H1 (cell line): ENCODE measurements around the gene PTPRD. TPM values are rescaled to one million over a fixed set of nuclear protein-coding genes. Genes with fewer than 3 reads are reported as not detected.

Source experiments
- CTCF ChIA-PET: fragments of 300-600 bp; sonication (Branson Sonifier 250); formaldehyde crosslinking; loops from one replicate; lab custom pipeline; 2021; ENCODE audit not compliant: partially characterized antibody; lab: Charles Lee
- POLR2A ChIA-PET: fragments of 300-600 bp; sonication (Branson Sonifier 250); formaldehyde crosslinking; loops from one replicate; lab custom pipeline; 2021; ENCODE audit warnings: inconsistent platforms; ENCODE audit not compliant: partially characterized antibody; lab: Charles Lee
- DNase-seq, 2 experiments: peaks; one replicate each; pipeline versions ENCODE4 v3.0.0 to v3.0.0-alpha.2; 2010 to 2022; ENCODE audit warnings: low spot score in 2 of 2, low read depth in 1 of 2, mixed read lengths in 1 of 2
- FAIRE-seq: peaks from 2 replicates; lab custom pipeline; 2011; peaks lifted over from hg19 to GRCh38; lab: Jason Lieb, UNC
- H2AFZ ChIP-seq: 2 replicates; pipeline ENCODE4 v1.8.1; 2012; ENCODE audit warnings: low read length, inconsistent platforms
- H2AK5ac ChIP-seq: 2 replicates; pipeline ENCODE4 v1.6.1; 2013; ENCODE audit warnings: low read depth, low read length
- H2BK120ac ChIP-seq: replicated peaks from 2 replicates; pipeline ENCODE3; 2013; ENCODE audit warnings: low read depth, low read length, inconsistent platforms
- H2BK12ac ChIP-seq: 2 replicates; pipeline ENCODE4 v1.6.1; 2013; ENCODE audit warnings: low read depth, low read length
- H2BK15ac ChIP-seq: 2 replicates; pipeline ENCODE4 v1.6.1; 2013; ENCODE audit warnings: low read length
- H2BK20ac ChIP-seq: 2 replicates; pipeline ENCODE4 v1.6.1; 2013; ENCODE audit warnings: low read length
- H2BK5ac ChIP-seq: 2 replicates; pipeline ENCODE4 v1.6.1; 2013; ENCODE audit warnings: low read depth, low read length
- H3K14ac ChIP-seq: 2 replicates; pipeline ENCODE4 v1.6.1; 2013; ENCODE audit warnings: inconsistent platforms; ENCODE audit not compliant: insufficient read length
- H3K18ac ChIP-seq: 2 replicates; pipeline ENCODE4 v1.6.1; 2013; ENCODE audit warnings: low read length; ENCODE audit errors: extremely low read depth
- H3K23ac ChIP-seq: 2 replicates; pipeline ENCODE4 v1.6.1; 2013; ENCODE audit warnings: inconsistent platforms; ENCODE audit not compliant: insufficient read length
- H3K23me2 ChIP-seq: 2 replicates; pipeline ENCODE4 v1.6.1; 2013; ENCODE audit warnings: low read depth, low read length
- H3K27ac ChIP-seq: 2 replicates; pipeline ENCODE4 v1.6.1; 2011; ENCODE audit warnings: low read depth, low read length, inconsistent platforms
- H3K27me3 ChIP-seq, 4 experiments: replicated peaks in 1 of 4; 1 replicate in 1 of 4; 2 replicates in 3 of 4; pipeline versions ENCODE4 v1.6.1 to v1.8.1; 2011 to 2013; ENCODE audit warnings: low read length in 3 of 4, mild to moderate bottlenecking in 3 of 4, inconsistent platforms in 2 of 4, mixed read lengths in 2 of 4, moderate library complexity in 1 of 4; ENCODE audit not compliant: control insufficient read depth in 3 of 4, insufficient read depth in 3 of 4; ENCODE audit errors: extremely low read depth in 1 of 4
- H3K36me3 ChIP-seq, 4 experiments: 2 replicates each; pipeline versions ENCODE4 v1.6.1 to v1.8.1; 2011 to 2013; ENCODE audit warnings: mild to moderate bottlenecking in 4 of 4, low read length in 3 of 4, moderate library complexity in 2 of 4, control low read depth in 1 of 4, inconsistent platforms in 1 of 4; ENCODE audit not compliant: insufficient read depth in 4 of 4, control insufficient read depth in 2 of 4
- H3K4ac ChIP-seq: replicated peaks from 2 replicates; pipeline ENCODE3; 2013; ENCODE audit warnings: low read length, low read depth, mixed read lengths, inconsistent platforms; ENCODE audit not compliant: insufficient read length
- H3K4me1 ChIP-seq, 4 experiments: replicated peaks in 1 of 4; 1 replicate in 1 of 4; 2 replicates in 3 of 4; pipeline versions ENCODE4 v1.6.1 to v1.8.1; 2011 to 2013; ENCODE audit warnings: low read length in 3 of 4, inconsistent platforms in 2 of 4, mixed read lengths in 1 of 4; ENCODE audit not compliant: insufficient read depth in 4 of 4, control insufficient read depth in 3 of 4
- H3K4me2 ChIP-seq, 2 experiments: 2 replicates each; pipeline versions ENCODE4 v1.6.1 to v1.8.1; 2011 to 2013; ENCODE audit warnings: low read depth in 2 of 2, low read length in 2 of 2, control low read depth in 1 of 2, inconsistent platforms in 1 of 2, mild to moderate bottlenecking in 1 of 2; ENCODE audit not compliant: insufficient read depth in 1 of 2
- H3K4me3 ChIP-seq, 4 experiments: fragments of 200-600, 300-600 bp in 1 of 4; sonication (generic), shearing (Covaris generic), sonication (Bioruptor Twin) in 1 of 4; 2 replicates each; pipeline versions ENCODE4 v1.5.1 to v1.8.1; 2011 to 2016; ENCODE audit warnings: low read length in 4 of 4, low read depth in 3 of 4, control low read depth in 2 of 4, inconsistent platforms in 2 of 4, mild to moderate bottlenecking in 2 of 4, mixed read lengths in 1 of 4, moderate library complexity in 1 of 4; ENCODE audit not compliant: insufficient read depth in 2 of 4; ENCODE audit errors: extremely low read depth in 1 of 4
- H3K56ac ChIP-seq: replicated peaks from 2 replicates; pipeline ENCODE3; 2013; ENCODE audit warnings: low read depth, mild to moderate bottlenecking, mixed read lengths, low read length, inconsistent platforms; ENCODE audit not compliant: insufficient read length
- H3K79me1 ChIP-seq: 2 replicates; pipeline ENCODE4 v1.6.1; 2013; ENCODE audit warnings: low read depth, low read length, control low read depth
- H3K79me2 ChIP-seq, 2 experiments: 2 replicates each; pipeline versions ENCODE4 v1.6.1 to v1.8.1; 2012 to 2013; ENCODE audit warnings: low read length in 2 of 2, mild to moderate bottlenecking in 2 of 2, inconsistent platforms in 1 of 2; ENCODE audit not compliant: insufficient read depth in 2 of 2, control insufficient read depth in 1 of 2
- H3K9ac ChIP-seq, 4 experiments: replicated peaks in 1 of 4; 1 replicate in 1 of 4; 2 replicates in 3 of 4; pipeline versions ENCODE4 v1.6.1 to v1.8.1; 2011 to 2013; ENCODE audit warnings: low read depth in 3 of 4, low read length in 3 of 4, control low read depth in 2 of 4, mild to moderate bottlenecking in 2 of 4, moderate library complexity in 2 of 4, inconsistent platforms in 1 of 4; ENCODE audit errors: extremely low read depth in 1 of 4
- H3K9me3 ChIP-seq, 2 experiments: 2 replicates each; pipeline versions ENCODE4 v1.6.1 to v1.8.1; 2012 to 2013; ENCODE audit warnings: mild to moderate bottlenecking in 2 of 2, moderate library complexity in 2 of 2, control low read depth in 1 of 2, inconsistent platforms in 1 of 2, low read depth in 1 of 2, low read length in 1 of 2, mixed read lengths in 1 of 2; ENCODE audit not compliant: insufficient read depth in 2 of 2
- H4K20me1 ChIP-seq, 2 experiments: replicated peaks in 1 of 2; 2 replicates each; pipeline versions ENCODE3 to v1.8.1; 2011 to 2013; ENCODE audit warnings: inconsistent platforms in 2 of 2, low read length in 2 of 2, mild to moderate bottlenecking in 1 of 2; ENCODE audit not compliant: insufficient read depth in 2 of 2, control insufficient read depth in 1 of 2
- H4K5ac ChIP-seq: 2 replicates; pipeline ENCODE4 v1.6.1; 2013; ENCODE audit warnings: low read length, low read depth, mixed read lengths, inconsistent platforms; ENCODE audit not compliant: insufficient read length
- H4K8ac ChIP-seq: 2 replicates; pipeline ENCODE4 v1.8.0; 2013; ENCODE audit warnings: mild to moderate bottlenecking, moderate library complexity, low read length, inconsistent platforms; ENCODE audit not compliant: insufficient read depth; ENCODE audit errors: extremely low read depth
- H4K91ac ChIP-seq: replicated peaks from 2 replicates; pipeline ENCODE3; 2013; ENCODE audit warnings: low read length, mixed read lengths, inconsistent platforms; ENCODE audit not compliant: insufficient read length
- BACH1 ChIP-seq: IDR thresholded peaks from 2 replicates; pipeline ENCODE4 v1.6.1; 2012; ENCODE audit warnings: low read length, improper control_type of control experiment
- EZH2 ChIP-seq: fragments of 200-600 bp; sonication (generic); IDR thresholded peaks from 2 replicates; pipeline ENCODE4 v1.7.1; 2012; ENCODE audit warnings: low read depth, mild to moderate bottlenecking, moderate library complexity, low read length, inconsistent platforms; ENCODE audit not compliant: severe bottlenecking
- KDM1A ChIP-seq: fragments of 200-600, 300-600 bp; sonication (generic); IDR thresholded peaks from 2 replicates; pipeline ENCODE4 v1.7.1; 2016; ENCODE audit warnings: mild to moderate bottlenecking, low read length, borderline replicate concordance
- KDM4A ChIP-seq: IDR thresholded peaks from one replicate; pipeline ENCODE4 v1.7.1; 2012; ENCODE audit warnings: low read depth, mild to moderate bottlenecking, moderate library complexity, low read length, inconsistent platforms; ENCODE audit not compliant: severe bottlenecking
- RBBP5 ChIP-seq: IDR thresholded peaks from 2 replicates; pipeline ENCODE4 v1.7.1; 2012; ENCODE audit warnings: low read depth, mild to moderate bottlenecking, inconsistent platforms, low read length, moderate library complexity, borderline replicate concordance
- ZNF274 ChIP-seq: IDR thresholded peaks from 2 replicates; pipeline ENCODE4 v1.7.0; 2012; ENCODE audit warnings: low read length, borderline replicate concordance; ENCODE audit errors: extremely low read depth
- WGBS, 2 experiments: shearing (Covaris generic) in 1 of 2; methylation state at CpG; one replicate each; pipeline versions ENCODE4 v1.1.6 to v1.1.7; 2013 to 2015; ENCODE audit warnings: low lambda C conversion rate in 2 of 2, mixed read lengths in 2 of 2, inconsistent platforms in 1 of 2, low coverage in 1 of 2, missing lambda C conversion rate in 1 of 2; ENCODE audit not compliant: insufficient replicate concordance in 2 of 2, insufficient coverage in 1 of 2, insufficient read length in 1 of 2; ENCODE audit errors: extremely low coverage in 1 of 2, missing lambda C conversion rate in 1 of 2; 5-methylcytosine and 5-hydroxymethylcytosine counted together
- polyA plus RNA-seq, 7 experiments: library from polyadenylated mRNA; depleted of rRNA in 3 of 7; stranded (reverse) in 5 of 7; unstranded in 2 of 7; fragments of >200 nt in 5 of 7; fragments of 200-250 nt in 2 of 7; gene quantifications; 1 replicate in 5 of 7; 2 replicates in 1 of 7; 4 replicates in 1 of 7; pipeline versions ENCODE4 v1.2.1 to v1.2.3, GENCODE V29; 2011 to 2013; ENCODE audit warnings: missing spikeins in 2 of 7, mixed read lengths in 2 of 7
- total RNA-seq: library from RNA; stranded (reverse); fragmentation: NEBNext Ultra II Directional; extraction: Animal tissue kit (Norgen Biotek cat#: 25700); gene quantifications from 2 replicates; pipeline ENCODE4 v1.2.1, GENCODE V29; 2021

PTPRD gene
- total and polyA plus RNA-seq, 2 of the 8 experiments (the other 6 are each of a cell fraction or from before 2014, with no cell fraction given): 17.2 to 77.0 TPM

GRCh38 chr9:8655071-8655470 is 1957.7 kb downstream of the PTPRD start:
- Histone ChIP-seq H3K27ac (no peak overlapping the region), H4K8ac (no peak overlapping the region), H4K20me1 (no peaks in the 10 kb centered on the region), H2BK20ac (no peak overlapping the region), H2BK12ac (no peak overlapping the region), H2BK15ac (no peak overlapping the region), H3K23me2 (no peaks in the 10 kb centered on the region), H3K79me2 (no peaks in the 10 kb centered on the region; a peak in 1 of 4 replicates), H3K9ac (no peak overlapping the region), H3K56ac (no peak overlapping the region), H2AFZ (no peak overlapping the region), H3K4me2 (no peak overlapping the region), H3K4me1 (peaks cover 0 to 3% (median 0%) of the 10 kb centered on the region in 4 experiments; a peak in 2 of 7 replicates), H3K79me1 (no peaks in the 10 kb centered on the region), H4K5ac (no peak overlapping the region), H3K4ac (no peak overlapping the region), H3K4me3 (no peak overlapping the region), H3K27me3 (no peaks in the 10 kb centered on the region), H2BK120ac (no peak overlapping the region), H2BK5ac (no peak overlapping the region), H3K36me3 (no peaks in the 10 kb centered on the region), H4K91ac (no peak overlapping the region), H3K18ac (no peak overlapping the region), H3K14ac (no peak overlapping the region), H3K23ac (no peak overlapping the region), H3K9me3 (no peaks in the 10 kb centered on the region), H2AK5ac (no peak overlapping the region)
- CTCF ChIA-PET: no interaction called here
- WGBS, 2 experiments: 93% methylated on average over 2 of the region's 2 CpGs; no CpG with 5 or more reads in 1 of the 2 experiments
- no peak for FAIRE-seq
- POLR2A ChIA-PET: no interaction called here
- TF ChIP-seq KDM4A (no peak), RBBP5 (no peak), EZH2 (no peak), KDM1A (no peak), ZNF274 (no peak), BACH1 (no peak)
- no peak for DNase-seq
